HG02623 (cell line): ENCODE results near the gene HHATL.

Experiments
- ATAC-seq: cut with Tn5 transposase; IDR thresholded peaks from one replicate; pipeline ENCODE4 v1.9.1; 2021; ENCODE audit warnings: moderate library complexity; ENCODE audit not compliant: unreplicated experiment

Gene HHATL

GRCh38 chr3:42713747-42714146 lies 11.1 kb upstream of the HHATL start:
- no peak for ATAC-seq

GRCh38 chr3:42712688-42713372 lies 10.2 kb upstream of the HHATL start:
- ATAC-seq = no peak

- no peak for ATAC-seq
Measured at GRCh38 chr3:42712344-42712648, 9.7 kb upstream of the HHATL start.

GRCh38 chr3:42711491-42712343 lies 9.1 kb upstream of the HHATL start:
- no peak for ATAC-seq

GRCh38 chr3:42710323-42711021 lies 7.9 kb upstream of the HHATL start:
- no peak for ATAC-seq

- no peak for ATAC-seq
Measured at GRCh38 chr3:42709621-42710020, 7.0 kb upstream of the HHATL start.

GRCh38 chr3:42708611-42709151 lies 6.1 kb upstream of the HHATL start:
- ATAC-seq = no peak

- ATAC-seq = no peak
Measured at GRCh38 chr3:42707620-42708355, 5.2 kb upstream of the HHATL start.

- ATAC-seq = no peak
Measured at GRCh38 chr3:42706721-42707619, 4.4 kb upstream of the HHATL start.

GRCh38 chr3:42705962-42706585 lies 3.5 kb upstream of the HHATL start:
- no peak for ATAC-seq

- ATAC-seq = no peak
Measured at GRCh38 chr3:42705058-42705767, 2.6 kb upstream of the HHATL start.

- ATAC-seq = no peak
Measured at GRCh38 chr3:42704136-42704841, 1.7 kb upstream of the HHATL start.

GRCh38 chr3:42703695-42704025 lies 1.1 kb upstream of the HHATL start:
- no peak for ATAC-seq

GRCh38 chr3:42702982-42703694 lies 540 bp upstream of the HHATL start:
- no peak for ATAC-seq

- ATAC-seq = no peak
Measured at GRCh38 chr3:42701371-42702065, 1.1 kb downstream of the HHATL start.

- no peak for ATAC-seq
Measured at GRCh38 chr3:42700366-42701288, 2.0 kb downstream of the HHATL start.
